NCI-H510A (cell line): ENCODE results near the gene KCNIP2.
A peak's percentile ranks its signal among the peaks of the same experiment; 100 is the strongest.

Experiments
- DNase-seq: peaks from one replicate; lab custom pipeline; 2025; lab: John Stamatoyannopoulos, UW

The KCNIP2 gene

DNA sequence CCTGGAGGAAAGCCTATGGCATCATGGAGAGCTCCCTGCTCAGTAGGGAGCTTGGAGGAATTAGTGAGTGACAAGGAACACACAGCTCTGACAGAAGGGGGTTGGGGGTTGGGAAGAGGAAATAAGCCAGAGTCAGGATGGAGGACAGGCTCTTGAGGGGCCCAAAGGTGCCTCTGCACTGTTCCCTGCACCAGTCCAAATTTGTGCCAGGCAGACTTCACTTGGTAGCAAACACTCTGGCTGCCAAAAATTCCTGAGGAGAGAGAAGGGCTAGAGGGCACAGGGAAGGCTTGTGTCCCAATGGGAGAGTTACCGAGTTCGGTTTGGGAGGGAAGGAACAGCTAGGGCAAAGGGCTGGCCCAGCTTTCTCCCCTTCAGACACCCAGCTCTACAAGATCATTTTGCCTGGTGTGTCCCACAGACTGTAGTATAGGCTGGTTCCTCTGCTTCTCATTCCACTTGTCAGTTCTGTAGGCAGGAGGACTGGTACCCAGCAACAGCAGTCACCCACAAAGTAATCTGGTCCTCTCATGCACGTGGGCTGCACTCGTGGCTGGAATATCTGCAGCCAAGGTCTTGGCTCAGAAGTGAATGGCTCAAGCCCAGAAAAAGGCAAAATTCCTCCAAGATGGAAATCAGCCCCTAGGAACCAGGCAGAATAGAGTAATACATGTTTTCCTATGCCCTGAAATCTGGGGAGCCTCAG is 8.0 kb upstream of the KCNIP2 start:
- DNase-seq: no peak

DNA sequence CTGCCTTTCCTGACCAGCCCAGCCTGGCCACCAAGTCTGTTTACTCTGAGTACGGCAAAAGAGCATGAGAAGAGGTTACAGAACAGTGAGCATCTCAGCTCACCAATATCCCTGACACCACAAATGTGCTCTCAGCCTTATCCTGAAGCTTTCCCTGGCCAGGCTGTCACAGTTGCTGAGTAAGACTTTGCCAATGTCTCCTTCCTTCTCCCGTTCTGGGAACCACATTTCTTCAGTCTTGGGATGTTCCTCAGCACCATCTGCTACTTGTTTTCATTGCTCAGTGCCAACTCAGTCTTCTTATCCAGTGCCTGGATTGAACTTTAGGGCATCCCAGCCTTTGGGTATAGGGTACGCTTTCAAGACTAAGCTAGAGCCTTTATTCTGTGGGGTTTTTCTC is 7.1 kb upstream of the KCNIP2 start:
- no peak for DNase-seq

DNA sequence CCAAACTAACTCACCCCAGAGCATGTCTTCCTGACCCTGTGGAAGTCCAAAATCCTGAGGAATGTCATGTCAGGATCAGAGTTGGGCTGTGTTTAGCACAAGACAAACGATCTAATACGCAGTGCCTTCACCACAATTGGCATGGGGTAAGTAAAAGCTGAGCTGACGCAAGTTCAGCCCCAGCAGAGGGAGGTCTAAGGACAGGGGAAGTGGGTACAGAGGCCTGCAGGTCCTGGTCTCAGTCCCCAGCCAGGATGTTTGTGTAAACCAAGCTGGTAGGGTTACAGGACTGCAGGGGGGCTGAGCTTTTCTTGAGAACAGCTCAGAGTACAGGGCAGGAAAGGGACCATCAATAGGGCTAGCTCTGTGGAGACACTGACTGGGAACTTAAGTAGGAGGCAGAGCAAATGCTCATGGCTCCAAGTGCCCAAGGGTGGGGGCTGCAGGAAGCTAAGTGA is 5.3 kb upstream of the KCNIP2 start:
- no peak for DNase-seq

DNA sequence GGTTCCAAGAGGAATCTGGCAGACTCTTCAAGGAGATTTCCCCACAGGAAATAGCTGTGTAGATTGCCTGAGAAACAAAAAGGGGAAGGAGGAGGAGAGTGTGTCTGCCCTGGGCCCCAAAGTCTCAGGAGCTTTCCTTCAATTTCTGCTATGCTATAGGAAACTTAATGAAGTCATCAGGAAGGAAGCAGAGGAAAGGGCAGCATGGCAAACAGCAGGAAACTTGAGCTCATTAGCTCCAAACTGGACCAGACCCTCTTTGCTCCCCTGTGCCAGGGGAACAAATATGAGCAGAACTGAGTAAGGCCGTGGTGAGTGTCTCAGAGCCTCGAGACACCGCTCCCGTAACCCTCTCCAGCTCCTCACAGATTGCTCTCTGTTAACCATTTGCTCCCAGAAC is 4.8 kb upstream of the KCNIP2 start:
- no peak for DNase-seq

DNA sequence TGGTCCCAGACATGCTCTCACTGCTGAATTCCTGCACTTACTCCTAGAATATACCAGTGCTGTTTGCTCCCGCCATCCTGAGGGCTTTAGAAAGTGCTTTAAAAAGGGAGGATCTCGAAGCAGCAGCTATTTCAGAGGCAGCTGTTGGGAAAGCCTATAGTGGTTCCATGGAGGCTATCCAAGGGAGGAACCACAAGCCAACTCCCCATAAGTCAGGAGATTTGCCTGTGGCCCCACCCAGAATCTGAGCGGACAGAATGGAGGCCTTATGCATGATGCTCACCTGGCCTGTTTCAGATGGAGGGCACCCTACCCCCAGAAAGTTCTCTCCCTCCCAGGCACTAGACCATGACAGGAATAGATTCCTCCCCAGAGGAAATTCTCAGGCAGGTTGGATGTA is 2.3 kb upstream of the KCNIP2 start:
- DNase-seq: no peak

DNA sequence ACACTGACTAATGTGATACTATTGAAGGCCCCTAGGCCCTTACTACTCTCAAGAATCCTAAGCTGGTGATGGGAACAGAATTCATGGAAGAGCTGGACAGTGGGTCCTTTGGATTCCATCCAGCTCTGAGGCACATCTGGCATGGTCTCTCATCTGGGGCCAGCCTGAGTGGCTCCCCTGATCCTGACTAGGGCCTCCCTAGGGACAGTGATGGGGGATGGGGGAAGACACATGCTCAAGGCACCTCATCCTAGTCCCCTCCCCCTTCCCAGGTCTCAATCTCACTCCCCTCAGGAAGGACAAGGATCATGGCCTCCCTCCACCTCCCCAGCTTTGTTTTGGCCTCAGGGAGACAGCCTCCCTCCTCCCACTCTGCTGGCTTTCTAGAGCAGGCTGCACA is 1.8 kb downstream of the KCNIP2 start:
- DNase-seq: no peak

DNA sequence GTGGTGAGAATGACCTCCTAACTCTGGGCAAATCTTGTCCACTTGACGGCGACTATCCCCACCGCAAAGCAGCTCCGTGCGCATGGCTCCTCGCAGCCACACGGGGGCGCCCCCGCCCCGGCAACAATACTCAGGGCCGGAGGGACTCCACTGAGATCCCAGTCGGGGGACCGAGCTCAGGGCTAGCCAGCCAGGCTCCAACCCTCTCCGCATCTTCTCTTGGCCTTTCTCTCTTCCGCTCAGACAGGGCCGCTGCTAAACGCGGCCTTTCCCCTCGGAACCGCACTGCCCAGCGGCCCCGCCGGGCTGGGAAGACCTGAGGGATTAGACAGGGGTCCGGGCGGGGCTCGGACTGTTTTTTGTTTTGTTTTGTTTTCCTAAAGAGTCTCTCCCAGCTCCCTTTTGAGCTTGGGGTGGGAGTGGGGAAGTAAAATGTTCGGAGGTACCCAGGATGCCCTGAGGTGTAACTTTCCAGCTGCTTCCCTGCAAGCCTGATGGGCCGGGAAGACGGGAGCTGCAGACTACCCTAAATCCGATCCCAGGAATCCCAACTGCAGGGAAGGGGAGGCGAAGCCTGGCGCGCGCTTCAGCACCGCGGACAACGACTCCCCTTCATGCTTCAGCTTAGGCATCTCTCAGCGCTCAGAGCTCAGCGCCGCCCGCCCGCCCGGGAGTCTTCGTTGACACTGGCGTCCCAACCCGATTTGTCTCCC is 2.7 kb downstream of the KCNIP2 start:
- DNase-seq: peak; percentile 73

DNA sequence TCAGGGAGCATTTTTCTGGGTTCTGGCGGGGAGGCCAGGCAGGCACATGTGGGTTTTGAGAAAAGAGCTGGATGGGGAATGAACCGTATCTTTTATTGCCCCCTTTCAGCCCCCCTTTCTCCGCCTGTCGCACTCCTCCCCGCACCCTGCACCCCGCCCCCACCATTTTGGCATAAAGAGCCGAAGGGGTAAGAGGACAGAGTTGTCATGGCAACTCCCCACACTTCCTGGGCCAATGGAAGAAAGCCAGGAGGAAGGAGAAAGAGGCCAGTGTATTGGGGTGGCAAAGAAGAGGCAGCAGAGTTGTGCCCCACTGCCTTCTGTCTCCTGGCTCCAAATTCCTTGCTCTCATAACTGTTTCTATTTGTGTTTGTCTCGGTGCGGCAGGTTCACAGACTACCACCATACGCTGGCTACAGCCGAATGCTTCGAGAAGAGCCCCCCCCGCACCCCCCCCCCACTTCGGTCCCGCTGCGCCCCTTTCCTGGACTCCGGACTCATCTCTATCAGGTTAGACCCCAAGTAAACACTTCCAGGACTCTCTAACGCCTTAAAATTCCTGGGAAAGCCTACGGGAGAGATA is 3.4 kb downstream of the KCNIP2 start:
- DNase-seq: no peak

DNA sequence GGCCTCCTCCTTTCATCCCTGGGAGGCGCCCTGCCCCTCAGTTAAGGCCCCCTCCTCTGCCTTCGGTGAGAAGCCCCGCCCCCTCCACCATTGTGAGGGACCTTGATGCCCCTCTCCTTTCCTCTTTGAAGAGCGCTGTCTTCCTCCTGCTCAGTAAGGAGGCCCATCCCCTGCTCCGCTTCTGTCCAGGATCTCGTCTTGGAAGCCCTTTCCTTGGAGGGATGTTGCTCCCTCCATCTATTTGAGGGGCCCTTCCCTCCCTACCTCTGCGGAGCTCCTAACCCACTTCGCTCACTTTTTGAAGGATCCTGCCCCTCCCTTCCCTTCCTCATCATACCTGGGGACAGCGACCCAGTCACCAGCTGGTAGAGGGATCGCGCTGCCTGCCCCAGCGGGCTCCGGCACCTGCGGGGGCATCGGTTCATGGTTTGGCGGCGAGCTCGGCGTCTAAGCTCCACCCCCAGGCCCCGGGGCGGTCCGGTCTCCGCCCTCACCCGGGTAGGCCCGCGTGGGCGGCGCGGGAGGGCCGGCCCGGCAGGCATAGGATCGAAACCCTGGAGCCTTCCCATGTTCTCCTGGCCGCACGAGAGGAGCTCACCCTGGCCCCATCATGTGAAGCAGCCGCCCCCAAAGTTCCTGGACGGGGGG is 4.1 kb downstream of the KCNIP2 start:
- DNase-seq: peak; percentile 63

DNA sequence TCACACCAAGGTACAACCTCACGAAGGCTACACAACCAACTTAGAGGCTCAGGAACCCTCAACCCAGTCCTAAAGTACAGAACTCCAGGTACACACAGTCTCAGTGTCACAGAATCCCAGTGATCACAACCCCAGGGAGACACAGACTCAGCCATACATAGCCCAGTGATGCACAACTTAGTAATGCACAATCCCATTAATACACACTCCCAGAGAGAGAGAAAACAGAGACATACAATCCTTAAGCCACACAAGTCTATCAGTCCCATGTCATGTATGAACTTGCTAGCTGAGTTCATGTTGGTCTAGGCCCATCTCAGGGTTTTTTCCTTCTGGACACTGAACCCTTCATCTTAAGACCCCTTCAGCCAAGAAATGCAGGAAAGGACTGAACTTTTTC is 4.6 kb downstream of the KCNIP2 start:
- no peak for DNase-seq

DNA sequence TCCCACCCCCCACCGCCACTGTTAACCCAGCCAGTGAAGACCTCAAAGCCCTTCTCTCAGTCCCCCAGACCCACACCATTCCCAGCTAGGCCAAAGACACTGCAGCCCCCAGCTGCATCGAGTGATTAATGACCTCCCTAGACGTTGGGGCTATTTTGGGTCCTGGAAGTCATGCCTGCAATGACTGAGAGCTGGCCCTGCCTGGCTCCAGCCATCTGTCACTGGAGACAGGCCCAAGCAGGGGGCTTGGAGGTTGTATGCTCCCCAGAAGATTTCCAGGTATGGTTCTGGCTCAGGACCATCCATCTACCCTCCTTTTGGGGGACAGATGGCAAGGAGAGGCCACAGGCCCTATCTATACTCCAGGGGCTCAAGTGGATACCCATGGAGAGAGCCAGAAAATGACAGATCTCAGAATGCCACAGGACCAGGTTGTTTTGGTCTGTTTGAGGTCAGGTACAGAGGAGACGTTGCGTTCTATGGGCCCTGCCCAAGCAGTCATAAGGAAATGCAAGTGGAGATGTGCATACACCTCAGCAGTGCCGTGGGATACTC is 5.1 kb downstream of the KCNIP2 start:
- no peak for DNase-seq

DNA sequence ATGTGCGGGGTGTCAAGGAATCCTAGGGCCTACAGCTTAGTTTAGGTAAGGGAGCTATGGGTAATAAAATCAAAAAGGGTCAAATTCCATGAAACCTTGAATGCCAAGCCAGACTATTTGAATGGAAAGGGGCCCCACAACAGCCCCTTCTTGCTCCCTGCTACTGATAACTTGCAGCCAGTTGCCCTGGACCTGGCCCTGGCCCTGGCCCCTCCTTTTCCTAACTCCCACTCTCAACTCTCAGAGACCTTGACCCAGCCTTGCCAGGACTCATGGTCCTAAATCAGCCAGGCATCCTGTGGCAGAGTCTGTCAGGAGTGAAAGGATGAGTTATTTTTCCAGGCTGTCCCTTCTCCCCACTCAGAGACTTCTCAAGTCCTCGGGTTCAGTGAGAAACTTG is 5.9 kb downstream of the KCNIP2 start:
- no peak for DNase-seq

DNA sequence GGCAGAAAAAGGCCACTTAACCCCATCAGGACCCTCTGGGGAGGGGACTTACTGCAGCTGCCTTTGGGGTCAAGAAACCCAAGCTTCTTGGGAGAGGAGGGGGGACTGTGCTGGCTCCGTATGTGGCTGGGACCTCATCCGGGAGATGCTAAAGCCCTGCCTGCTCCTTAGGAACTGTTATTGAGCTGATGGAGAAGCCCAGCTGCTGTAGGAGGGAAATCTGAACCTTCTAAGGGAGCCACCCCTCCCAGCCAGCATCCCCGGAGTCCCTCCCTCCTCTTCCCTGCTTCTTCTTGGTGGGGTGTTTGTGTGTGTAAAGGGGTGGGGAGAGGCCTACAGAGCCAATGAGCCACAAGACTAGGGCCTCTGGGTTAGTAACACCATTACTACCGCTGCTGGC is 8.2 kb downstream of the KCNIP2 start:
- no peak for DNase-seq

DNA sequence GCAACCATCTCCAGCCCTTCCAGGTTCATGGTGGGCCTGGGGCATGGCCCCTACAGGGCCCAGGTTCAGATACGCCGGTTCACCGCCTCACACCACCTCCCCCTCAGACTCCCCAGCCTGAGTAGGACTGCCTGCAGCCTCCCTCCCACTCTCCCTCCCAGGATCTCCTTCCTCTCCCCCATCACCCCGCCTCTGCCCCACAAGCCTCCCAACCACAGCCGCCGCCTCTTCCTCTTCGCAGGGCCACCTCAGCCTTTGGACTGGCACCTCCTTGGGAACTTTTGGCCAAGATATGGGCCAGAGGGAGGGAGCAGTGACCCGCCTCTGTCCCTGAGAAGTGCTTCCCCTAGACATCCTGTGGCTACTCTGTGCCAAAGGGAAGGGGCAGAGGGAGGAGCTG is 9.3 kb downstream of the KCNIP2 start:
- no peak for DNase-seq

DNA sequence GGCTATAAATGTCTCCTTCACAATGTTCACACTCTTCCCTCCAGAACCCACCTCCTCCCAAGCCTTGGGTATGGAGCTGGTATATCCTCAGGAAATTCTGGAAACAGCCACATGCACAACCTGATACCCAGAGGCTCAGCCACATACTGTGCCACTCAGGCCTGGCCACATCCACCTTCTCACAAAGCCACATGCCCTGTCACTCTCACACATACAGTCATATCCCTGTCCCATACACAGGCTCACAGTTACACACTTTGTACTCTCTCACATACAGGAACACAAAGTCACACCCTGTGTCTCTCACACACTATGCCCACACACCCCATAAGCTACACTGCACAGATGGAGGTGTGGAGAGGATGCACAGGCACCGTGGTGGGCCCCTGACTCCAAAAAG is 10.1 kb downstream of the KCNIP2 start:
- no peak for DNase-seq

DNA sequence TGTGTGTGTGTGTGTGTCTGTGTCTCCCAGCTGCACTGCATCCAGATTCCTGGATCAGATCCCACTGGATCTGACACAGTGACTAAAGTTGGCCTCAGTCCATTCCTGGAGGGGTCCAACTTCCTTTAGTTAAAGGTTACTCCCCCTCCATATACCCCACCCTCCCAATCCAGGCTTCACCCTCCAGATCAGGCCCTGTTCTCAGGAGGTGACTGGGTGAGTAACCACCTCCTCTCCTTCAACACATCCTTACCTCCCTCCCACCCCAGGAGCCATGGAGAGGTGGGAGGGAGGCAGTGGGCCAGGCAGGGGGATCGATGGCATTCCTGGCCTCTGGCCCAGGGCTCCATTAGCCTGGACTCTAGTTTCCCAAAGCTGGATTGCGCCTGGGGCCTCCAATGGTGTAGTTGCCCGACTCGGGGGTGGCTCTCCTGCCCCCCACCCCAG is 11.3 kb downstream of the KCNIP2 start:
- no peak for DNase-seq

DNA sequence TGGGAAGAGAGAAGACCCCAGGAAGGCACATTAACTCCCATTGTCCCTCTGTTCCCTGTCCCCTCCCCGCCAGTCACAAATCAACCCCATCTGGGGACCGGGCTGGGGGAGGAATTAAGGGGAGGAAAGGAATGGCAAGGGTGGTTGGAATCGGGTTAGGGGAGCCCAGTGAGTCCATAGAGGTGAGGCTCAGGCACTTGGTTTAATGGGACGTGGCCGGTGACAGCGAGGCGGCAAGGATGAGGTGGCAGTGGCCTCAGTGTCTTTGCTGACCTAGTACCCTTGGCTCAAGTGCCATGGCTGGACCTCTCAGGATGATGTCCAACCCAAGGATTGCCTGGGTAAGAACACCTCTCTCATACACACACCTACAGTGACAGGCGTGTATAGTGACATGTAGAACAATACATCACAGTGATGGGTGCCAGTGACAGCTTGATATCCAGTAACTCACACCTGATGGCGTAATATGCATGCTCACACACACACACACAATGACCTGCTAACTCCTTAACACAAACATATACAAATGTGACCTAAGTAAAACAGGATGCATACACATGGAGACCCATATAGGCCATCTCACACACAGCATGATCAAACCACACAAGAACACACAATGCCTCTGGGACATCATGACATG is 12.3 kb downstream of the KCNIP2 start:
- DNase-seq: no peak

DNA sequence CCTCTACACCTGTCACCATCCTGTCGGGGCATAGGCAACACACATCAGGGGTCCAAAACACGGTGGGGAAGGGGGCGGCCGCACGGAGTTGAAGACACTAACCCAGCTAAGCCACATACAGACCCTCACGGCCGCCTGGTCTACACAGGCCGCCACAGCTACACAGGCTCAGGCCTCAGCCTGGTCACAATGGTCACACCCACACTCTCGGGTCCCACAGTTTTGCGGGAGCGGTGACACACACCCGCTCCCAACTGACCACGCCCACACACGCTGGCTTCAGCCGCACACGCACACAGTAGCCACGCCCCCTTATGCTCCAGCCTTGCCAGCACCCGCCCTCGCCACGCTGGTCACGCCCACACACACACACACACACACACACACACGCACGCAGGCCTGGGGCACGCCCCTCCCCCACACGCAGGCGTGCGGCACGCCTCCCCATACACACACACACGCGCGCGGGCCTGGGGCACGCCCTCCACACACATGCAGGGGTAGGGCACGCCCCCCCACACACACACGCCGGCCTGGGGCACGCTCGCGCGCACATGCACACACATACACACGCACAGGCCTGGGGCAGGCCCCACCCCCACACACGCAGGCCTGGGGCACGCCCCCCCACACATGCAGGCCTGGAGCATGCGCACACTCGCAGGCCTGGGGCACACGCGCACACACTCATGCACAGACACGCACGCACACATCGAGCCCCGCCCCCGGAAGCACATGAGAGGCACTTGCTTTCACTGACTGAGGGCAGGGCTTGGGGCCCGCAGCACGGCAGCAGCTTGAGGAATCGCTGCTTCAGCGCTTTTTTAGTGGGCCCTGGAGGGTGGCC is 13.1 kb downstream of the KCNIP2 start:
- DNase-seq: no peak

DNA sequence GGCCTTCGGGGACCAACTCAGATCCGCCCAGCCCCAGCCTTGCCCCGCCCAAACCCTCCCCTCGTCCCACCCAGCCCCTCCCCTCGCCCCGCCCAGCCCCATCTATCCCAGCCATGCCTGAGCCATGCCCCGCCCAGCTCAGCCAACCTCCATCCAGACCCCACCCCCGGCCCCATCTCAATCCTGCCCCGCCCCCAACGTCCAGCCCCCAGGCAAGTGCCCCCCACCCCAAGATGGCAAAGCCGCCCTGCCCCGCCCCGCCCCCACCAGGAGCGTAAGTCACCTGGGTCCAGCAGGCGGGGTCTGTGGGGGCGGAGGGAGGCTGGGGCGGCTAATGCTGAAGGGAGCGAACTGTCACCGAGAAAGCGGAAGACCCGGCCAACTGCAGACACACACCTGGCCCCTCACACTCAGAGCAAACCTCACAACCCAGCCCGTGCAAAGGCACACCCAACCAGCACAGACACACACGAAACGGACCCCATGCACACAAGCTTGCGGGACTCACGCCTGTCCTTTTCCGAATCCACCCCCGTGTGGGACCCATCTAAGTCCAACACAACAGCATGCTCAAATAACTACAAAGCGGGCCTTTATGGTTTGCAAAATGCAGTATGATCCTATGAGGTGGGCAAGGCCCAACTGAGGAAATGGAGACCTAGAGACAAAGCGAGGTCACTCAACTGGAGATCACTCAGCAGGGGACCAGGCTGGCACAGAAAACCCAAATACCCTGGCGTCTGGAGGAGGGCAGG is 13.9 kb downstream of the KCNIP2 start:
- DNase-seq: no peak
